GM12801 (cell line): ENCODE data around the gene PSMB2.

Experiments used
- CTCF ChIP-seq: IDR thresholded peaks from one replicate; pipeline ENCODE4 v1.5.1; 2011; ENCODE audit warnings: control low read depth; ENCODE audit not compliant: insufficient read length; ENCODE audit errors: extremely low read depth

The PSMB2 gene

GRCh38 chr1:35641233-35641866 lies at the start of gene PSMB2:
TSS of gene PSMB2 (minus strand) at chr1:35641526. CDS start at chr1:35641432, 94 bp downstream.
- no peak for TF ChIP-seq CTCF

- no peak for TF ChIP-seq CTCF
Measured at GRCh38 chr1:35691080-35691479, 49.8 kb upstream of the PSMB2 start.

GRCh38 chr1:35688161-35688560 lies 46.8 kb upstream of the PSMB2 start:
- TF ChIP-seq CTCF = no peak

- TF ChIP-seq CTCF = no peak
Measured at GRCh38 chr1:35683012-35683411, 41.7 kb upstream of the PSMB2 start.

GRCh38 chr1:35680271-35680670 lies 38.9 kb upstream of the PSMB2 start:
- no peak for TF ChIP-seq CTCF

GRCh38 chr1:35675773-35676172 lies 34.4 kb upstream of the PSMB2 start:
- no peak for TF ChIP-seq CTCF

- no peak for TF ChIP-seq CTCF
Measured at GRCh38 chr1:35674111-35674510, 32.8 kb upstream of the PSMB2 start.

- no peak for TF ChIP-seq CTCF
Measured at GRCh38 chr1:35672116-35672515, 30.8 kb upstream of the PSMB2 start.
